ENCODE measurements around the gene DUSP5.
"Not testable (repeated sequence)": the region's sequence is repeated elsewhere in the genome, so short reads cannot be mapped to it uniquely, and the experiment has no call there.

- TF ChIP-seq, protein P1, sequence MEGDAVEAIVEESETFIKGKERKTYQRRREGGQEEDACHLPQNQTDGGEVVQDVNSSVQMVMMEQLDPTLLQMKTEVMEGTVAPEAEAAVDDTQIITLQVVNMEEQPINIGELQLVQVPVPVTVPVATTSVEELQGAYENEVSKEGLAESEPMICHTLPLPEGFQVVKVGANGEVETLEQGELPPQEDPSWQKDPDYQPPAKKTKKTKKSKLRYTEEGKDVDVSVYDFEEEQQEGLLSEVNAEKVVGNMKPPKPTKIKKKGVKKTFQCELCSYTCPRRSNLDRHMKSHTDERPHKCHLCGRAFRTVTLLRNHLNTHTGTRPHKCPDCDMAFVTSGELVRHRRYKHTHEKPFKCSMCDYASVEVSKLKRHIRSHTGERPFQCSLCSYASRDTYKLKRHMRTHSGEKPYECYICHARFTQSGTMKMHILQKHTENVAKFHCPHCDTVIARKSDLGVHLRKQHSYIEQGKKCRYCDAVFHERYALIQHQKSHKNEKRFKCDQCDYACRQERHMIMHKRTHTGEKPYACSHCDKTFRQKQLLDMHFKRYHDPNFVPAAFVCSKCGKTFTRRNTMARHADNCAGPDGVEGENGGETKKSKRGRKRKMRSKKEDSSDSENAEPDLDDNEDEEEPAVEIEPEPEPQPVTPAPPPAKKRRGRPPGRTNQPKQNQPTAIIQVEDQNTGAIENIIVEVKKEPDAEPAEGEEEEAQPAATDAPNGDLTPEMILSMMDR (IDR thresholded peaks at IDR 0.05): not testable (repeated sequence)
- not testable (repeated sequence) for TF ChIP-seq EZH2 (IDR thresholded peaks at IDR 0.05)
Observed at GRCh38 chr10:110528997-110529524, 31.4 kb downstream of the DUSP5 start.

All from neural progenitor cell (in vitro differentiated cells).